Esophagus muscularis mucosa (tissue), 4 donors: Measurements from ENCODE around the gene SERPINB13. TPM values are rescaled to one million over a fixed set of nuclear protein-coding genes. Genes with fewer than 3 reads are reported as not detected.

Experiments
- DNase-seq: peaks from one replicate; pipeline ENCODE4 v3.0.0-alpha.2; 2017; ENCODE audit errors: extremely low spot score
- H3K27ac ChIP-seq, 4 donors: fragments of 200-600 bp; sonication (generic); replicated peaks in 1 of 4; 1 replicate in 3 of 4; 2 replicates in 1 of 4; pipeline ENCODE4 v1.5.1; 2016 to 2019; ENCODE audit warnings: mild to moderate bottlenecking in 1 of 4
- H3K27me3 ChIP-seq, 4 donors: fragments of 200-600 bp; sonication (generic); one replicate each; pipeline versions ENCODE4 v1.5.1 to v1.6.0; 2016 to 2019
- H3K36me3 ChIP-seq, 4 donors: fragments of 200-600 bp; sonication (generic); one replicate each; pipeline ENCODE4 v1.5.1; 2016 to 2019
- H3K4me1 ChIP-seq, 4 donors: fragments of 200-600 bp; sonication (generic); one replicate each; pipeline ENCODE4 v1.5.1; 2016 to 2019
- H3K4me3 ChIP-seq, 4 donors: fragments of 200-600 bp; sonication (generic); 1 replicate in 2 of 4; 2 replicates in 2 of 4; pipeline ENCODE4 v1.5.1; 2016 to 2019; ENCODE audit warnings: mild to moderate bottlenecking in 4 of 4, moderate library complexity in 1 of 4
- H3K9me3 ChIP-seq, 4 donors: fragments of 200-600 bp; sonication (generic); 1 replicate in 3 of 4; 2 replicates in 1 of 4; pipeline ENCODE4 v1.5.1; 2016 to 2019
- EP300 ChIP-seq: sonication (generic); formaldehyde crosslinking; IDR thresholded peaks from one replicate; pipeline ENCODE4 v1.6.1; 2017; ENCODE audit warnings: antibody characterized with exemption
- POLR2A ChIP-seq: fragments of 450-650 bp; IDR thresholded peaks from one replicate; pipeline ENCODE4 v1.6.1; 2017; ENCODE audit warnings: antibody characterized with exemption, moderate library complexity, mild to moderate bottlenecking, low read depth
- POLR2AphosphoS5 ChIP-seq, 2 donors: sonication (generic); formaldehyde crosslinking; IDR thresholded peaks; one replicate each; pipeline ENCODE4 v1.6.1; 2017; ENCODE audit warnings: antibody characterized with exemption in 2 of 2
- WGBS: methylation state at CpG from one replicate; pipeline ENCODE4 v1.1.5; 2018; 5-methylcytosine and 5-hydroxymethylcytosine counted together
- intact Hi-C: fragments of 100-400 bp; cut with DNase I; formaldehyde crosslinking; loops from one replicate; pipeline ENCODE4 v1.15.1; 2023
- total RNA-seq, 4 donors: library from RNA; depleted of rRNA; stranded (reverse); fragments of >200 nt; gene quantifications; one replicate each; pipeline versions ENCODE4 v1.1.0 to v1.2.1, GENCODE V29; 2016
- TF ChIP-seq, protein P1 (sequence below), 3 experiments: fragments of 200-600 bp in 2 of 3; fragments of 450-650 bp in 1 of 3; sonication (generic) in 2 of 3; IDR thresholded peaks; one replicate each; pipeline ENCODE4 v1.5.1; 2017 to 2019; ENCODE audit warnings: antibody characterized with exemption in 3 of 3, mild to moderate bottlenecking in 2 of 3, moderate library complexity in 1 of 3

SERPINB13 gene
- total RNA-seq, 4 donors from 2014 or later: not detected

DNA sequence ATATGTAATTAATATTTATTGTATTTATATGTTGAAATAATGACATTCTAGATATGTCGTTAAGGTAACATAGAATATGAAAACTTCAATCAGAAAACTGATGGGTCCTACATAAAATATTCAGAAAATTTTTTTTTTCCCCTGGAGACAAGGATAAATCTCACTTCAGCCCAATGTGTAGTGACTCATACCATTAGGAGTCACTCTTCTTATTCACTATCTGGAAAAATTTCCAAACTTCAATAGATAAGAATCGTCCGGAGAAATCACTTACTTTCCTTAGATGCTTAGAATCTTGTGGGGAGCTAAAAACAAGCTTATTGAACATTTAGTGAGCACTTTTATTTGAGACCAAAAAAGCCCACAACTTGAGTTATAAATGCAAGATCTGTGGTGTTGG lies 4.6 kb downstream of the SERPINB13 start:
- H3K9me3 ChIP-seq: no peaks in the 10 kb centered on the region
- no peaks in the 10 kb centered on the region for H3K27me3 ChIP-seq
- H3K36me3 ChIP-seq: no peaks in the 10 kb centered on the region
- intact Hi-C loops: no loop called here
- no peaks in the 10 kb centered on the region for H3K4me1 ChIP-seq
- no peak overlapping the region for H3K27ac ChIP-seq
- TF ChIP-seq, protein P1, sequence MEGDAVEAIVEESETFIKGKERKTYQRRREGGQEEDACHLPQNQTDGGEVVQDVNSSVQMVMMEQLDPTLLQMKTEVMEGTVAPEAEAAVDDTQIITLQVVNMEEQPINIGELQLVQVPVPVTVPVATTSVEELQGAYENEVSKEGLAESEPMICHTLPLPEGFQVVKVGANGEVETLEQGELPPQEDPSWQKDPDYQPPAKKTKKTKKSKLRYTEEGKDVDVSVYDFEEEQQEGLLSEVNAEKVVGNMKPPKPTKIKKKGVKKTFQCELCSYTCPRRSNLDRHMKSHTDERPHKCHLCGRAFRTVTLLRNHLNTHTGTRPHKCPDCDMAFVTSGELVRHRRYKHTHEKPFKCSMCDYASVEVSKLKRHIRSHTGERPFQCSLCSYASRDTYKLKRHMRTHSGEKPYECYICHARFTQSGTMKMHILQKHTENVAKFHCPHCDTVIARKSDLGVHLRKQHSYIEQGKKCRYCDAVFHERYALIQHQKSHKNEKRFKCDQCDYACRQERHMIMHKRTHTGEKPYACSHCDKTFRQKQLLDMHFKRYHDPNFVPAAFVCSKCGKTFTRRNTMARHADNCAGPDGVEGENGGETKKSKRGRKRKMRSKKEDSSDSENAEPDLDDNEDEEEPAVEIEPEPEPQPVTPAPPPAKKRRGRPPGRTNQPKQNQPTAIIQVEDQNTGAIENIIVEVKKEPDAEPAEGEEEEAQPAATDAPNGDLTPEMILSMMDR (IDR thresholded peaks at IDR 0.05): no peak
- no peak for TF ChIP-seq POLR2AphosphoS5 (IDR thresholded peaks at IDR 0.05)
- no peak for TF ChIP-seq POLR2A
- no peak for TF ChIP-seq EP300
- no peak for DNase-seq
- no peak overlapping the region for H3K4me3 ChIP-seq
- 94% methylated on average over 3 of the region's 3 CpGs for WGBS

DNA sequence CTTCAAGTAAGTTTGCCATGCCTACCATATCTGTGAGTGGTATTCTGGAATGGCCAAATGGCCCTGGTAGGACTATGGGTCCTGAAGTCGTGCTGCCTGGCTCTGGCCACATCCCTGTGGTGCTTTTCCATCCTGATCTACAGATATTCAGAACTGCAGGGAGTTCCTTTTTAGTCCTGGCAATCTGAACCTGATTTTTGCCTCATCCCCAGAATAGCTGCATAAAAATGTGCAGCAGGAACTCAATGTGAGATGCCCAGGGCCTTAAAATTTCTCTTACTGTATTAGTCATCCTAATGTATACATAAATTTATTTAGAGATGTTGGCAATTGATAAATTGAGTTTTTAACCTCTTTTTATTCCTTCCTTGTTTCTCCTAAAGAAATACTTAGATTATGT lies 5.3 kb downstream of the SERPINB13 start:
- H3K9me3 ChIP-seq: no peaks in the 10 kb centered on the region
- no peak for DNase-seq
- WGBS: 9% methylated on average over 1 of the region's 1 CpG
- no peaks in the 10 kb centered on the region for H3K4me1 ChIP-seq
- H3K27me3 ChIP-seq: no peaks in the 10 kb centered on the region
- H3K36me3 ChIP-seq: no peaks in the 10 kb centered on the region
- TF ChIP-seq POLR2A (no peak), POLR2AphosphoS5 (IDR thresholded peaks at IDR 0.05) (no peak), EP300 (no peak)
- TF ChIP-seq, protein P1 (IDR thresholded peaks at IDR 0.05): no peak
- no peak overlapping the region for H3K27ac ChIP-seq
- no peak overlapping the region for H3K4me3 ChIP-seq
- intact Hi-C loops: no loop called here

DNA sequence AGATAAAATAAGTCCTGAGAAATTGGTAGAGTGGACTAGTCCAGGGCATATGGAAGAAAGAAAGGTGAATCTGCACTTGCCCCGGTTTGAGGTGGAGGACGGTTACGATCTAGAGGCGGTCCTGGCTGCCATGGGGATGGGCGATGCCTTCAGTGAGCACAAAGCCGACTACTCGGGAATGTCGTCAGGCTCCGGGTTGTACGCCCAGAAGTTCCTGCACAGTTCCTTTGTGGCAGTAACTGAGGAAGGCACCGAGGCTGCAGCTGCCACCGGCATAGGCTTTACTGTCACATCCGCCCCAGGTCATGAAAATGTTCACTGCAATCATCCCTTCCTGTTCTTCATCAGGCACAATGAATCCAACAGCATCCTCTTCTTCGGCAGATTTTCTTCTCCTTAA lies 9.8 kb downstream of the SERPINB13 start:
- Histone ChIP-seq H3K36me3 (no peaks in the 10 kb centered on the region), H3K27me3 (no peaks in the 10 kb centered on the region), H3K9me3 (no peaks in the 10 kb centered on the region), H3K4me1 (no peaks in the 10 kb centered on the region), H3K27ac (no peak overlapping the region), H3K4me3 (no peak overlapping the region)
- no peak for DNase-seq
- intact Hi-C loops: no loop called here
- TF ChIP-seq POLR2AphosphoS5 (IDR thresholded peaks at IDR 0.05) (no peak), POLR2A (no peak)
- TF ChIP-seq, protein P1 (IDR thresholded peaks at IDR 0.05): no peak
- WGBS: 85% methylated on average over 14 of the region's 14 CpGs

DNA sequence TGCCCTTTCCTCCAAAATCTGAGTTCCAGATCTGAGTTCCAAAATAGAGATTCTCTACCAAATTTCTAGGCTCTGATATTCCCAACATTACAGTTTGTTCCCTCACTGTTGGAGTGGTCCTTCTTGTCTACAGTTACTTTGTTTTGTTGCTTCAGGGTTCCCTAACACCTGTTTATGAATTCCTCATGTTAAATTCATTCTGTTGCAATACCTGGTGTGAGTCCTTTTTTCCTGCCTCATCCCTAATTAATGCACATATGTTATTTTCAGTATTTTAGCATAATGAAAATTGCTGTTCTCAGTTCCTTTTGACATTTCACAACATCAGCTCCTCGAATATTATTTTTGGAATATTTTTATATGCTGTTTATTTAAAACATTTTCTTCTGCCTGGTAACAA lies 16.2 kb downstream of the SERPINB13 start:
- 73% methylated on average over 1 of the region's 1 CpG for WGBS
- H3K4me3 ChIP-seq: no peak overlapping the region
- intact Hi-C loops: no loop called here
- TF ChIP-seq POLR2AphosphoS5 (IDR thresholded peaks at IDR 0.05): no peak
- no peak for TF ChIP-seq EP300
- TF ChIP-seq, protein P1 (IDR thresholded peaks at IDR 0.05): no peak
- no peak for TF ChIP-seq POLR2A
- H3K9me3 ChIP-seq: no peaks in the 10 kb centered on the region
- DNase-seq: no peak
- H3K36me3 ChIP-seq: no peaks in the 10 kb centered on the region
- H3K27me3 ChIP-seq: no peaks in the 10 kb centered on the region
- H3K4me1 ChIP-seq: no peaks in the 10 kb centered on the region
- no peak overlapping the region for H3K27ac ChIP-seq

DNA sequence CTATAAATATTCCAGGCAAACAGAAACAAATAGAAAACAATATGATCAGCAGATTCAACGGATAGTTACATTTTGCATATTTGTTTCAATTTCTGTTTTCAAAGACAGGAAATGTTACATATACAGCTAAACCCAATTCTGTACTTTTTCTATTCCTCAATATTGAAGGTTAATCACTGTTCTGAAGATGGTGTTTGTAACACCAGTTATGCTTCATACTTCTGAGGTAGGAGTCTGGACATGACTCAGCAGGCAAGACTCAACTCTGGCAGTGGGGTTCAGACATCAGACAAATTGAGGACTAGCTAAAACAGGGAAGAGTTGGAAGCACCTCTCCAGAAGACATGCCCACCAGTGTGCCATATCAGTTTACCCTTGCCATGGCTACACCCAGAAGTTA lies 16.6 kb downstream of the SERPINB13 start:
- Histone ChIP-seq H3K36me3 (no peaks in the 10 kb centered on the region), H3K27ac (no peak overlapping the region), H3K9me3 (no peaks in the 10 kb centered on the region), H3K27me3 (no peaks in the 10 kb centered on the region), H3K4me1 (no peaks in the 10 kb centered on the region), H3K4me3 (no peak overlapping the region)
- intact Hi-C loops: no loop called here
- 40% methylated on average over 1 of the region's 1 CpG for WGBS
- no peak for TF ChIP-seq POLR2AphosphoS5 (IDR thresholded peaks at IDR 0.05)
- TF ChIP-seq, protein P1 (IDR thresholded peaks at IDR 0.05): no peak
- no peak for TF ChIP-seq EP300
- TF ChIP-seq POLR2A: no peak
- DNase-seq: no peak
